ENCODE results near the gene TMED9. TPM values are rescaled to one million over a fixed set of nuclear protein-coding genes. Genes with fewer than 3 reads are reported as not detected.

TMED9 gene
- total and polyA plus RNA-seq, 9 of the 15 experiments (the other 6 are each of a cell fraction or from before 2014, with no cell fraction given), result 43.7 to 301 (median 90.0) TPM

GRCh38 chr5:177557041-177557647 is 34.9 kb upstream of the TMED9 start (continued):
- TF ChIP-seq GTF2A2 (tag; IDR thresholded peaks at IDR 0.05) (no peak), SMARCA4 (IDR thresholded peaks at IDR 0.05) (peak; percentile 63), IFI16 (CRISPR knock-in tag; IDR thresholded peaks at IDR 0.05) (no peak), TCF15 (CRISPR knock-in tag; IDR thresholded peaks at IDR 0.05) (no peak), POLR2B (IDR thresholded peaks at IDR 0.05; ENCODE audit: low read depth, partially characterized antibody) (no peak), HNRNPLL (IDR thresholded peaks at IDR 0.05; ENCODE audit: low read depth, low read length, poor library complexity, severe bottlenecking) (no peak), ARID2 (IDR thresholded peaks at IDR 0.05) (no peak), SRSF3 (IDR thresholded peaks at IDR 0.05; ENCODE audit: insufficient read depth, low read length) (no peak), ZNF644 (tag; IDR thresholded peaks at IDR 0.05; ENCODE audit: low read depth) (peak; percentile 82), ZSCAN29 (IDR thresholded peaks at IDR 0.05) (no peak), ZBTB33 (CRISPR knock-in tag; IDR thresholded peaks at IDR 0.05) (no peak), MAFF (IDR thresholded peaks at IDR 0.05; ENCODE audit: low read length) (no peak), PRPF4 (IDR thresholded peaks at IDR 0.05; ENCODE audit: insufficient read depth, low read depth, low read length, poor library complexity, severe bottlenecking) (no peak), ARID4B (CRISPR knock-in tag; IDR thresholded peaks at IDR 0.05) (no peak), ZNF584 (CRISPR knock-in tag; IDR thresholded peaks at IDR 0.05; ENCODE audit: low read depth) (no peak), KLF16 (IDR thresholded peaks at IDR 0.05) (no peak), ZNF780A (CRISPR knock-in tag; IDR thresholded peaks at IDR 0.05) (no peak), CCAR2 (IDR thresholded peaks at IDR 0.05; ENCODE audit: low read depth, low read length) (no peak), RCOR1 (IDR thresholded peaks at IDR 0.05; ENCODE audit: borderline replicate concordance in 1 of 2, low read depth in 2 of 2, low read length in 2 of 2) (peak in 1 of 2 experiments; percentile 85; a peak in 2 of 4 replicates), BACH1 (tag; IDR thresholded peaks at IDR 0.05) (no peak), ZC3H8 (IDR thresholded peaks at IDR 0.05) (no peak), PHB (CRISPR knock-in tag; IDR thresholded peaks at IDR 0.05) (no peak), KDM5B (IDR thresholded peaks at IDR 0.05; ENCODE audit: insufficient replicate concordance, low read depth, low read length) (peak; percentile 81)

Measured in K562 (cell line).